AML-193 (cell line): Measurements from ENCODE around the gene MDM2.
"Not testable (repeated sequence)": the region's sequence is repeated elsewhere in the genome, so short reads cannot be mapped to it uniquely, and the experiment has no call there.

Source experiments
- DNase-seq, 2 experiments: peaks; one replicate each; lab custom pipeline; 2025; lab: John Stamatoyannopoulos, UW

MDM2 gene

GRCh38 chr12:68827895-68828671 is 20.1 kb downstream of the MDM2 start:
- no peak for DNase-seq

- DNase-seq = no peak
Observed at GRCh38 chr12:68828672-68829068, 20.7 kb downstream of the MDM2 start.

- no peak for DNase-seq
Observed at GRCh38 chr12:68831272-68831671, 23.3 kb downstream of the MDM2 start.

- no peak for DNase-seq
Observed at GRCh38 chr12:68831751-68832503, 23.9 kb downstream of the MDM2 start.

GRCh38 chr12:68832504-68832867 is 24.5 kb downstream of the MDM2 start:
- DNase-seq = no peak

GRCh38 chr12:68833508-68833907 is 25.5 kb downstream of the MDM2 start:
- no peak for DNase-seq

GRCh38 chr12:68835333-68835908 is 27.4 kb downstream of the MDM2 start:
- no peak for DNase-seq

GRCh38 chr12:68837215-68837614 is 29.2 kb downstream of the MDM2 start:
- no peak for DNase-seq

- DNase-seq = no peak
Observed at GRCh38 chr12:68838046-68838886, 30.3 kb downstream of the MDM2 start.

- DNase-seq = no peak
Observed at GRCh38 chr12:68839183-68840147, 31.5 kb downstream of the MDM2 start.

- not testable (repeated sequence) for DNase-seq
Observed at GRCh38 chr12:68841175-68841574, 33.2 kb downstream of the MDM2 start.

GRCh38 chr12:68841717-68842116 is 33.7 kb downstream of the MDM2 start:
- no peak for DNase-seq

- no peak for DNase-seq
Observed at GRCh38 chr12:68842123-68842522, 34.1 kb downstream of the MDM2 start.

GRCh38 chr12:68842784-68843567 is 35.0 kb downstream of the MDM2 start:
- no peak for DNase-seq

GRCh38 chr12:68844318-68844745 is 36.4 kb downstream of the MDM2 start:
- DNase-seq = no peak

GRCh38 chr12:68844788-68845695 is 37.1 kb downstream of the MDM2 start:
- no peak for DNase-seq

- no peak for DNase-seq
Observed at GRCh38 chr12:68846811-68847210, 38.8 kb downstream of the MDM2 start.

GRCh38 chr12:68850390-68850789 is 42.4 kb downstream of the MDM2 start:
- no peak for DNase-seq
